22Rv1 (cell line): ENCODE data around the gene FMN1.

Experiments used
- H3K27ac ChIP-seq: fragments of 450-650 bp; 2 replicates; pipeline ENCODE4 v1.5.1; 2017
- CTCF ChIP-seq: fragments of 450-650 bp; IDR thresholded peaks from 2 replicates; pipeline ENCODE4 v1.5.1; 2017; ENCODE audit warnings: mild to moderate bottlenecking
- ZFX ChIP-seq: fragments of 450-650 bp; IDR thresholded peaks from 2 replicates; pipeline ENCODE4 v1.6.1; 2017; ENCODE audit warnings: antibody characterized with exemption, borderline replicate concordance

Gene FMN1

GRCh38 chr15:33067456-33067855 is 127.1 kb downstream of the FMN1 start:
- H3K27ac ChIP-seq: no peak overlapping the region
- TF ChIP-seq CTCF (no peak), ZFX (no peak)

- no peak for TF ChIP-seq CTCF
- no peak for TF ChIP-seq ZFX
- H3K27ac ChIP-seq: no peak overlapping the region
Measured at GRCh38 chr15:33066584-33066983, 127.9 kb downstream of the FMN1 start.

GRCh38 chr15:33064878-33065277 is 129.6 kb downstream of the FMN1 start:
- TF ChIP-seq CTCF: no peak
- no peak for TF ChIP-seq ZFX
- no peak overlapping the region for H3K27ac ChIP-seq

- H3K27ac ChIP-seq: no peak overlapping the region
- TF ChIP-seq ZFX (no peak), CTCF (no peak)
Measured at GRCh38 chr15:33059184-33059583, 135.3 kb downstream of the FMN1 start.

GRCh38 chr15:33057845-33058244 is 136.7 kb downstream of the FMN1 start:
- no peak for TF ChIP-seq ZFX
- no peak for TF ChIP-seq CTCF
- H3K27ac ChIP-seq: no peak overlapping the region

GRCh38 chr15:33055962-33056361 is 138.6 kb downstream of the FMN1 start:
- TF ChIP-seq CTCF: no peak
- no peak for TF ChIP-seq ZFX
- H3K27ac ChIP-seq: no peak overlapping the region

- no peak overlapping the region for H3K27ac ChIP-seq
- no peak for TF ChIP-seq ZFX
- no peak for TF ChIP-seq CTCF
Measured at GRCh38 chr15:33051528-33051927, 143.0 kb downstream of the FMN1 start.
